Body of pancreas (tissue), 4 donors: ENCODE measurements around the gene C4B. TPM values are rescaled to one million over a fixed set of nuclear protein-coding genes. Genes with fewer than 3 reads are reported as not detected.
"Not testable (repeated sequence)": the region's sequence is repeated elsewhere in the genome, so short reads cannot be mapped to it uniquely, and the experiment has no call there.

ENCODE experiments used
- ATAC-seq: fragments of 150-250 bp; one replicate; pipeline ENCODE4 v1.9.1; 2016
- DNase-seq, 4 donors: peaks; one replicate each; pipeline ENCODE4 v3.0.0-alpha.2; 2019
- H3K27ac ChIP-seq, 4 donors: fragments of 200-600 bp; sonication (generic); 1 replicate in 3 of 4; 2 replicates in 1 of 4; pipeline versions ENCODE4 v1.5.1 to v1.6.1; 2016 to 2019; ENCODE audit warnings: mild to moderate bottlenecking in 1 of 4, mixed read lengths in 1 of 4, moderate library complexity in 1 of 4
- H3K27me3 ChIP-seq, 2 donors: fragments of 200-600 bp; sonication (generic); one replicate each; pipeline ENCODE4 v1.6.0; 2016; ENCODE audit warnings: mild to moderate bottlenecking in 1 of 2
- H3K36me3 ChIP-seq, 2 donors: fragments of 200-600 bp; sonication (generic); replicated peaks in 1 of 2; 2 replicates each; pipeline ENCODE4 v1.5.1; 2016; ENCODE audit warnings: low read depth in 2 of 2; ENCODE audit not compliant: insufficient read depth in 1 of 2
- H3K4me1 ChIP-seq: fragments of 200-600 bp; sonication (generic); one replicate; pipeline ENCODE4 v1.6.0; 2016
- H3K4me3 ChIP-seq, 2 donors: fragments of 200-600 bp; sonication (generic); 1 replicate in 1 of 2; 2 replicates in 1 of 2; pipeline ENCODE4 v1.5.1; 2016 to 2019
- H3K9me3 ChIP-seq, 3 donors: fragments of 200-600 bp; sonication (generic); 1 replicate in 2 of 3; 2 replicates in 1 of 3; pipeline ENCODE4 v1.5.1; 2016
- WGBS, 2 donors: methylation state at CpG; one replicate each; pipeline ENCODE4 v1.1.5; 2017; 5-methylcytosine and 5-hydroxymethylcytosine counted together
- intact Hi-C: fragments of 100-400 bp; cut with DNase I; formaldehyde crosslinking; loops from one replicate; pipeline ENCODE4 v1.15.1; 2023
- total RNA-seq, 2 donors: library from RNA; depleted of rRNA; stranded (reverse); fragments of >200 nt; gene quantifications; one replicate each; pipeline ENCODE4 v1.1.0, GENCODE V29; 2016

C4B gene
- total RNA-seq, 2 donors from 2014 or later: 57.7 to 77.3 TPM

- DNase-seq, H3K27ac ChIP-seq, intact Hi-C loops, H3K4me1 ChIP-seq, H3K4me3 ChIP-seq, H3K9me3 ChIP-seq, H3K36me3 ChIP-seq, H3K27me3 ChIP-seq, ATAC-seq: not testable (repeated sequence)
- 89 to 100% methylated on average over 1 to 4 of the region's 6 CpGs for WGBS, 2 donors
Observed at GRCh38 chr6:31996385-31996784, 18.2 kb upstream of the C4B start.

GRCh38 chr6:32002546-32003268, 11.9 kb upstream of the C4B start:
- H3K27me3 ChIP-seq, H3K27ac ChIP-seq, H3K36me3 ChIP-seq, H3K9me3 ChIP-seq, DNase-seq, intact Hi-C loops, H3K4me3 ChIP-seq, H3K4me1 ChIP-seq: not testable (repeated sequence)
- no CpG with 5 or more reads among the region's 15 CpGs for WGBS, 2 donors
- peak; percentile 63 for ATAC-seq

GRCh38 chr6:32003301-32003700, 11.3 kb upstream of the C4B start:
- H3K27me3 ChIP-seq, H3K36me3 ChIP-seq, H3K4me3 ChIP-seq, ATAC-seq, H3K9me3 ChIP-seq, DNase-seq, H3K4me1 ChIP-seq, H3K27ac ChIP-seq, intact Hi-C loops: not testable (repeated sequence)
- WGBS, 2 donors: no CpG with 5 or more reads among the region's 7 CpGs

GRCh38 chr6:32004393-32004792, 10.2 kb upstream of the C4B start:
- H3K4me1 ChIP-seq, H3K27me3 ChIP-seq, DNase-seq, ATAC-seq, H3K4me3 ChIP-seq, H3K36me3 ChIP-seq, H3K9me3 ChIP-seq, intact Hi-C loops, H3K27ac ChIP-seq: not testable (repeated sequence)
- 69 to 74% methylated on average over 3 of the region's 4 CpGs for WGBS, 2 donors

- intact Hi-C loops, ATAC-seq, H3K36me3 ChIP-seq, H3K27me3 ChIP-seq, H3K27ac ChIP-seq, H3K4me1 ChIP-seq, H3K9me3 ChIP-seq, H3K4me3 ChIP-seq, DNase-seq: not testable (repeated sequence)
- 41 to 45% methylated on average over 3 to 9 of the region's 13 CpGs for WGBS, 2 donors
Observed at GRCh38 chr6:32004864-32005537, 9.6 kb upstream of the C4B start.

- WGBS, 2 donors: 61 to 100% methylated on average over 1 to 3 of the region's 9 CpGs
- H3K4me1 ChIP-seq, H3K27ac ChIP-seq, H3K36me3 ChIP-seq, H3K9me3 ChIP-seq, ATAC-seq, intact Hi-C loops, H3K4me3 ChIP-seq, H3K27me3 ChIP-seq: not testable (repeated sequence)
- peak in 1 of 4 donors; percentile 7 for DNase-seq
Observed at GRCh38 chr6:32005538-32005880, 9.1 kb upstream of the C4B start.

- H3K36me3 ChIP-seq, H3K27ac ChIP-seq, H3K4me3 ChIP-seq, ATAC-seq, DNase-seq, H3K9me3 ChIP-seq, H3K27me3 ChIP-seq, intact Hi-C loops, H3K4me1 ChIP-seq: not testable (repeated sequence)
- 57 to 76% methylated on average over 8 of the region's 8 CpGs for WGBS, 2 donors
Observed at GRCh38 chr6:32005991-32006529, 8.5 kb upstream of the C4B start.

- ATAC-seq, H3K4me1 ChIP-seq, H3K36me3 ChIP-seq, DNase-seq, H3K4me3 ChIP-seq, H3K27me3 ChIP-seq, H3K9me3 ChIP-seq, intact Hi-C loops, H3K27ac ChIP-seq: not testable (repeated sequence)
- WGBS, 2 donors: 60% methylated on average over 12 of the region's 12 CpGs; no CpG with 5 or more reads in 1 of the 2 donors
Observed at GRCh38 chr6:32007086-32007485, 7.5 kb upstream of the C4B start.

- DNase-seq, H3K4me1 ChIP-seq, H3K36me3 ChIP-seq, H3K27ac ChIP-seq, H3K9me3 ChIP-seq, ATAC-seq, intact Hi-C loops, H3K27me3 ChIP-seq, H3K4me3 ChIP-seq: not testable (repeated sequence)
- WGBS, 2 donors: no CpG with 5 or more reads among the region's 24 CpGs
Observed at GRCh38 chr6:32008037-32008436, 6.6 kb upstream of the C4B start.

GRCh38 chr6:32008616-32009015, 6.0 kb upstream of the C4B start:
- ATAC-seq, H3K27ac ChIP-seq, H3K27me3 ChIP-seq, H3K4me1 ChIP-seq, H3K9me3 ChIP-seq, H3K4me3 ChIP-seq, DNase-seq, intact Hi-C loops, H3K36me3 ChIP-seq: not testable (repeated sequence)
- WGBS, 2 donors: 60 to 65% methylated on average over 1 to 7 of the region's 12 CpGs

GRCh38 chr6:32009537-32009936, 5.1 kb upstream of the C4B start:
- intact Hi-C loops, H3K27me3 ChIP-seq, DNase-seq, ATAC-seq, H3K36me3 ChIP-seq, H3K27ac ChIP-seq, H3K4me1 ChIP-seq, H3K4me3 ChIP-seq, H3K9me3 ChIP-seq: not testable (repeated sequence)
- 60 to 78% methylated on average over 1 to 7 of the region's 12 CpGs for WGBS, 2 donors
